ENCODE data around the gene SAMD4A.

SAMD4A gene

GRCh38 chr14:54625112-54625511 is 58.2 kb downstream of the SAMD4A start:
- Histone ChIP-seq H3K4me3 (peak overlapping the region; percentile 7), H3K9me3 (ENCODE audit: low read depth, low read length) (no peaks in the 10 kb centered on the region), H3K27ac (no peak overlapping the region), H3K9ac (ENCODE audit: insufficient read length) (no peak overlapping the region), H3K36me3 (ENCODE audit: insufficient read depth, low read length) (no peaks in the 10 kb centered on the region)
- DNase-seq (ENCODE audit: low read depth, low spot score), result no peak
- TF ChIP-seq POLR2AphosphoS5 (IDR thresholded peaks at IDR 0.05; ENCODE audit: borderline replicate concordance, low read depth, low read length) (no peak), EZH2 (IDR thresholded peaks at IDR 0.05) (no peak), FOXP2 (optimal IDR thresholded peaks at IDR 0.05; ENCODE audit: control extremely low read depth, extremely low read length, insufficient read depth) (no peak)

- Histone ChIP-seq H3K9me3 (ENCODE audit: low read depth, low read length) (no peaks in the 10 kb centered on the region), H3K27ac (0 out of 2 replicates have a peak overlapping the region, but pooled peaks have one; percentile 65), H3K36me3 (ENCODE audit: insufficient read depth, low read length) (no peaks in the 10 kb centered on the region), H3K4me3 (peak overlapping the region; percentile 54), H3K9ac (ENCODE audit: insufficient read length) (peak overlapping the region; percentile 1)
- no peak for TF ChIP-seq EZH2 (IDR thresholded peaks at IDR 0.05)
- no peak for TF ChIP-seq POLR2AphosphoS5 (IDR thresholded peaks at IDR 0.05; ENCODE audit: borderline replicate concordance, low read depth, low read length)
- no peak for TF ChIP-seq FOXP2 (optimal IDR thresholded peaks at IDR 0.05; ENCODE audit: control extremely low read depth, extremely low read length, insufficient read depth)
- DNase-seq (ENCODE audit: low read depth, low spot score), result no peak
These were observed 60.3 kb downstream of the SAMD4A start for GRCh38 chr14:54627219-54627539.

- Histone ChIP-seq H3K9ac (ENCODE audit: insufficient read length) (peak overlapping the region; percentile 8), H3K27ac (peak overlapping the region; percentile 65; the same call in 1 of the 2 replicates), H3K4me3 (peak overlapping the region; percentile 54), H3K36me3 (ENCODE audit: insufficient read depth, low read length) (no peaks in the 10 kb centered on the region), H3K9me3 (ENCODE audit: low read depth, low read length) (no peaks in the 10 kb centered on the region)
- TF ChIP-seq FOXP2 (optimal IDR thresholded peaks at IDR 0.05; ENCODE audit: control extremely low read depth, extremely low read length, insufficient read depth), result no peak
- TF ChIP-seq POLR2AphosphoS5 (IDR thresholded peaks at IDR 0.05; ENCODE audit: borderline replicate concordance, low read depth, low read length), result no peak
- TF ChIP-seq EZH2 (IDR thresholded peaks at IDR 0.05), result no peak
- DNase-seq (ENCODE audit: low read depth, low spot score), result peak; percentile 20
These were observed 60.8 kb downstream of the SAMD4A start for GRCh38 chr14:54627540-54628363.

GRCh38 chr14:54629183-54629582 is 62.3 kb downstream of the SAMD4A start:
- TF ChIP-seq POLR2AphosphoS5 (IDR thresholded peaks at IDR 0.05; ENCODE audit: borderline replicate concordance, low read depth, low read length), result no peak
- no peak for TF ChIP-seq FOXP2 (optimal IDR thresholded peaks at IDR 0.05; ENCODE audit: control extremely low read depth, extremely low read length, insufficient read depth)
- no peak for TF ChIP-seq EZH2 (IDR thresholded peaks at IDR 0.05)
- DNase-seq (ENCODE audit: low read depth, low spot score), result no peak
- Histone ChIP-seq H3K9ac (ENCODE audit: insufficient read length) (no peak overlapping the region), H3K36me3 (ENCODE audit: insufficient read depth, low read length) (no peaks in the 10 kb centered on the region), H3K4me3 (no peak overlapping the region), H3K27ac (no peak overlapping the region), H3K9me3 (ENCODE audit: low read depth, low read length) (no peaks in the 10 kb centered on the region)

GRCh38 chr14:54629635-54630360 is 62.9 kb downstream of the SAMD4A start:
- TF ChIP-seq EZH2 (IDR thresholded peaks at IDR 0.05) (no peak), POLR2AphosphoS5 (IDR thresholded peaks at IDR 0.05; ENCODE audit: borderline replicate concordance, low read depth, low read length) (no peak), FOXP2 (optimal IDR thresholded peaks at IDR 0.05; ENCODE audit: control extremely low read depth, extremely low read length, insufficient read depth) (no peak)
- H3K4me3 ChIP-seq, result no peak overlapping the region
- DNase-seq (ENCODE audit: low read depth, low spot score), result no peak
- no peak overlapping the region for H3K27ac ChIP-seq
- no peak overlapping the region for H3K9ac ChIP-seq (ENCODE audit: insufficient read length)
- no peaks in the 10 kb centered on the region for H3K36me3 ChIP-seq (ENCODE audit: insufficient read depth, low read length)
- H3K9me3 ChIP-seq (ENCODE audit: low read depth, low read length), result no peaks in the 10 kb centered on the region

- Histone ChIP-seq H3K4me3 (no peak overlapping the region), H3K36me3 (ENCODE audit: insufficient read depth, low read length) (no peaks in the 10 kb centered on the region), H3K9ac (ENCODE audit: insufficient read length) (no peak overlapping the region), H3K9me3 (ENCODE audit: low read depth, low read length) (no peaks in the 10 kb centered on the region), H3K27ac (no peak overlapping the region)
- DNase-seq (ENCODE audit: low read depth, low spot score), result no peak
- TF ChIP-seq POLR2AphosphoS5 (IDR thresholded peaks at IDR 0.05; ENCODE audit: borderline replicate concordance, low read depth, low read length) (no peak), EZH2 (IDR thresholded peaks at IDR 0.05) (no peak), FOXP2 (optimal IDR thresholded peaks at IDR 0.05; ENCODE audit: control extremely low read depth, extremely low read length, insufficient read depth) (no peak)
These were observed 64.1 kb downstream of the SAMD4A start for GRCh38 chr14:54631016-54631415.

GRCh38 chr14:54632452-54632851 is 65.5 kb downstream of the SAMD4A start:
- TF ChIP-seq FOXP2 (optimal IDR thresholded peaks at IDR 0.05; ENCODE audit: control extremely low read depth, extremely low read length, insufficient read depth) (no peak), EZH2 (IDR thresholded peaks at IDR 0.05) (no peak)
- Histone ChIP-seq H3K9me3 (ENCODE audit: low read depth, low read length) (no peaks in the 10 kb centered on the region), H3K36me3 (ENCODE audit: insufficient read depth, low read length) (no peaks in the 10 kb centered on the region), H3K27ac (no peak overlapping the region), H3K9ac (ENCODE audit: insufficient read length) (no peak overlapping the region), H3K4me3 (no peak overlapping the region)
- no peak for DNase-seq (ENCODE audit: low read depth, low spot score)

GRCh38 chr14:54633076-54633475 is 66.1 kb downstream of the SAMD4A start:
- H3K9me3 ChIP-seq (ENCODE audit: low read depth, low read length), result no peaks in the 10 kb centered on the region
- no peak overlapping the region for H3K9ac ChIP-seq (ENCODE audit: insufficient read length)
- H3K4me3 ChIP-seq, result no peak overlapping the region
- no peak overlapping the region for H3K27ac ChIP-seq
- no peak for TF ChIP-seq POLR2AphosphoS5 (IDR thresholded peaks at IDR 0.05; ENCODE audit: borderline replicate concordance, low read depth, low read length)
- no peak for TF ChIP-seq EZH2 (IDR thresholded peaks at IDR 0.05)
- no peak for TF ChIP-seq FOXP2 (optimal IDR thresholded peaks at IDR 0.05; ENCODE audit: control extremely low read depth, extremely low read length, insufficient read depth)
- no peak for DNase-seq (ENCODE audit: low read depth, low spot score)
- H3K36me3 ChIP-seq (ENCODE audit: insufficient read depth, low read length), result no peaks in the 10 kb centered on the region
